GM13976 (cell line): ENCODE results near the gene GNG2.
A peak's percentile ranks its signal among the peaks of the same experiment; 100 is the strongest.

Experiments used
- DNase-seq: peaks from one replicate; pipeline ENCODE4 v3.0.0; 2012; ENCODE audit warnings: low spot score
- in situ Hi-C: fragments of 300-500 bp; cut with MboI; formaldehyde crosslinking; loops from one replicate; pipeline ENCODE4 v1.12.0; 2022; ENCODE audit warnings: low sequenced_read_pairs, mixed read lengths, inconsistent platforms; ENCODE audit not compliant: unreplicated experiment
- TF ChIP-seq, protein P1 (sequence below): IDR thresholded peaks from 2 replicates; pipeline ENCODE4 v1.5.1; 2012; ENCODE audit warnings: borderline replicate concordance, mild to moderate bottlenecking; ENCODE audit not compliant: insufficient read depth; ENCODE audit errors: extremely low read depth, missing control alignments, control extremely low read depth

Gene GNG2

DNA sequence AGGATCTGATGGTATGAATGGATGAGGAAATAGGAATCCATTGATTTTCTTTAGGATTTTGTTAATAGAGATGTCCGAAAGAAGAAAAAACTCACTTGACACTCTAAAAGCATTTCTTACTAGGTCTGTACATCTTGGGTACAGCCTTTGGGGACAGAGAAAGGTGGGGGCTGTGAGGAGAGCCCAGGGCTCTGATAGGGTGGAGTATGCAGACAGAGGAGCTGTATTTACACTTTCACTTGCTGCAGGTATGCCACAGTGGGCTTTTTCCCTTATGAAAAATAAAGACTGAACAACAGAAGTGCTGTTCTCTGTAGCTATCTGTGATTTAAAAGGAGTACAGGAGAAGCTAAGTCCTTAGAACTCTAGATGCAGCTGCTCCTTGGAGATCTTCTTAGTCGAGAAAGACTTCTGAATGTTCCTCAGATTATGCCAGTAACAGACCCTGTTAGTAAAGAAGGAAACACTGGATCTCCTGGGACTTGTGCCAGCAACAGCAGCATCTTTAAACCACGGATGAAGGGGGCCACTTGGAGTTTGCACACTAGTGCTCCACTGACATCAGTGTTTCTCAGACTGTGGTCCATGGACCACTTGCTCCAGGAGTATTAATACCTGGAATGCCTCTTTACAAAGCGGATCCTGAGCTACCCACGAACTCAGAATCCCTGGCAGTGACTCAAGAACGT lies 109.6 kb downstream of the GNG2 start:
- in situ Hi-C loops: no loop called here
- no peak for DNase-seq
- TF ChIP-seq, protein P1, sequence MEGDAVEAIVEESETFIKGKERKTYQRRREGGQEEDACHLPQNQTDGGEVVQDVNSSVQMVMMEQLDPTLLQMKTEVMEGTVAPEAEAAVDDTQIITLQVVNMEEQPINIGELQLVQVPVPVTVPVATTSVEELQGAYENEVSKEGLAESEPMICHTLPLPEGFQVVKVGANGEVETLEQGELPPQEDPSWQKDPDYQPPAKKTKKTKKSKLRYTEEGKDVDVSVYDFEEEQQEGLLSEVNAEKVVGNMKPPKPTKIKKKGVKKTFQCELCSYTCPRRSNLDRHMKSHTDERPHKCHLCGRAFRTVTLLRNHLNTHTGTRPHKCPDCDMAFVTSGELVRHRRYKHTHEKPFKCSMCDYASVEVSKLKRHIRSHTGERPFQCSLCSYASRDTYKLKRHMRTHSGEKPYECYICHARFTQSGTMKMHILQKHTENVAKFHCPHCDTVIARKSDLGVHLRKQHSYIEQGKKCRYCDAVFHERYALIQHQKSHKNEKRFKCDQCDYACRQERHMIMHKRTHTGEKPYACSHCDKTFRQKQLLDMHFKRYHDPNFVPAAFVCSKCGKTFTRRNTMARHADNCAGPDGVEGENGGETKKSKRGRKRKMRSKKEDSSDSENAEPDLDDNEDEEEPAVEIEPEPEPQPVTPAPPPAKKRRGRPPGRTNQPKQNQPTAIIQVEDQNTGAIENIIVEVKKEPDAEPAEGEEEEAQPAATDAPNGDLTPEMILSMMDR: no peak

DNA sequence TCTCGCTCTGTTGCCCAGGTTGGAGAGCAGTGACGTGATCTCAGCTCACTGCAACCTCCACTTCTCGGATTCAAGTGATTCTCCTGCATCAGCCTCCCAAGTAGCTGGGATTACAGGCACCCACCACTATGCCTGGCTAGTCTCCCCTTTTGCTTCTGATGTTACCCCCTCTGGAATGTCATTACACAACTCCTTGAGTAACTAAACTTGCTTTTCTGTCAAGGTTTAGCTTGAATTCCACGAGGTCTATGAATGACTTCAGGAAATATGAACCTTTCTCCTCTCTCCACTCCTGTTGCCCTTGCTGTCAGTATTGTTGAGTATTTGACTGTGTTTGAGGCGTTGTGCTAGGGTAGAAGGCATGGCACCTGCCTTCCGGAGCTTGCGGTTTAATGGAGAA lies 112.2 kb downstream of the GNG2 start:
- no peak for DNase-seq
- TF ChIP-seq, protein P1: no peak
- in situ Hi-C loops: no loop called here

DNA sequence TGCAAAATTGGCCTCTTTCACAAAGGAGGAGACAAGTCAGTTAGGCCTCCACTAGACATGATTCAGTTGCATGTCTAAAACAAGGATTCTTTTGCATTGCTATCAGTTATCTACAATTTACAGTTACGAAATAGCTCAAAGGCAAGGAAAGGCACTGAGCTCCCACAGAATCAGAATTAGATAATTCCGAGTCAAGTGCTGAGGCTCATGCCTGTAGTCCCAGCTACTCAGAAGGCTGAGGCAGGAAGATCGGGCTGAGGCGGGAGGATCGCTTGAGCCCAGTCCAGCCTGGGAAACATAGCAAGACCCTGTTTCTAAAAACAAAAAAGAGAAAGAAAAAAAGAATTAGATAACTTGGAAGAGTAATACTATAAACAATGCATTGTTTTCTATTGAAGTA lies 116.7 kb downstream of the GNG2 start:
- in situ Hi-C loops: no loop called here
- no peak for DNase-seq
- TF ChIP-seq, protein P1: no peak

DNA sequence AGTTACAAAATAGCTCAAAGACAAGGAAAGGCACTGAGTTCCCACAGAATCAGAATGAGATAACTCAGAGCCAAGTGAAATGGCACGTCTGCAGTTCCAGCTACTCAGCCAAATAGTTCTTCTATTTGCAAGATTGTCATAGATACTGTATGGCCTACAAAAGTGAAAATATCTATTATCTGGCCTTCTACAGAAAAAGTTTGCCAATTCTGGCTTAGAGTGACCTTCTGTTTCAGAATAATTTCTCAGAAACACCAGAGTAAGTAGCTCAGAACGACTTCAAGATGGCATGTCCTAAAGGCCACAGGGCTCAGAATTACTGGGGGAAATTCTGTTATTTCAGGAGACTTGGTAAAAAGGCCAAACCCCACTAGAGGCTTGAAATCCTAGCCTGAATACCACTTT lies 118.3 kb downstream of the GNG2 start:
- DNase-seq: no peak
- TF ChIP-seq, protein P1: no peak
- in situ Hi-C loops: no loop called here

DNA sequence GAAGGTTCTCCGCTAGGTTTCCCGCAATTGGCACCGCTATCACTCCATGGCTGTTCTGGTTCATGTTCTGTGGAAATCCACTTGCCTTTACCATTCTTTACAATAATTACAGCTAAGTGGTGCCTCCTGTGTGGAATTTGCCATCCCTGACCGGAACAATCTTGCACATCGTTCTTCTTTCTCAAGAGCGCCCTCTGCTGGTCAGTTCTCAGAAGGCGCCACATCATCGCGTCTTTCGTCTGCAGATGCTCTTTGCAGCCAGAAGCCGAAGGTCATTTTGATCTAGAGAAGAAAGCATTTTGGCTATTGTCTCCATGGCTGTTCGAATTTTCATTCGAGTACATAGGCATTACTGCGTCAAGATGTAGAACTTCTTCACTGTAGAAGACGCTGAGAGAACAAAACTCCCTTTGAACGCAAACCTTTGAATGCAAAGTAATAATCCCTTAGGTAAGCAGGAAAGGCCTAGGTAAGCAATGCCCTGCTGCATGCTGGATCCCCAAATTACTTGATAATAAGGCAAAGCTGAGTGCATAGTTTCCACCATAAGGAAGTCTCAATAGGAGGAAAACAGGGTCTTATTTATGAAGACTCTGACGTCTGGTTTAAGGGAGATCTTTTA lies 118.8 kb downstream of the GNG2 start:
- peak; percentile 56 for DNase-seq
- in situ Hi-C loops: no loop called here
- TF ChIP-seq, protein P1: peak; percentile 88

DNA sequence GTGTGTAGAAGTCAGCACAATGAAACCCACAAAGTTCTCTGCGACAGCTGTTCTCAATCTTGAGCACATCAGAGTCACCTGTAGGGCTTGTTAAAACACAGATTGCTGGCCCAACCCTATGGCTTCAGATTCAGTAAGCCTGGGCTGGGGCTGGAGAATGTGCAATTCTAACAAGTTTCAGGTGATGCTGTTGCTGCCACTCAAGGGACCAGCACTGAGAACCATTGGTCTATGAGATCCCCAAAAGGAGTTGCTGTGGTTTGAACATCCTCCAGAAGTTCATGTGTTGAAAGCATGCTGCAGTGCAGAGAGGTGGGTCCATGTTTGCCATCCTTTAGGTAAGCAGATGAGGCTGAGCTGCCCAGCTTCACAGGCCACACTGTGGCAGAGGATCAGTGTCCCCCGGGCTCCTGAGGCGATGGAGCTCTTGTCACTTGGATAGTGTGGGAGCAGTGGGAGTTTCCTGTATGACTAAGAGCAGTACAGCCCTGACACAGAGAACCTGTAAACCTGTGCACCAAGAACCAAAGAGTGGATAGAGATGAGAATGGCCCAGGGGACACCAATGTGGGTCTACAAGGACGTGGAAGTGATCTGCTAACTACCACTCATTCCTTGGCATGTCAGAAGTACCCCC lies 120.9 kb downstream of the GNG2 start:
- TF ChIP-seq, protein P1: no peak
- in situ Hi-C loops: no loop called here
- peak; percentile 11 for DNase-seq
